GM12865 (cell line): ENCODE results near the gene RDH16.
"Not testable (repeated sequence)": the region's sequence is repeated elsewhere in the genome, so short reads cannot be mapped to it uniquely, and the experiment has no call there.

Experiments
- DNase-seq: peaks from one replicate; pipeline ENCODE4 v3.0.0; 2010; ENCODE audit warnings: low read depth
- H3K4me3 ChIP-seq: 2 replicates; pipeline ENCODE4 v1.5.1; 2011; ENCODE audit warnings: mild to moderate bottlenecking, low read depth, low read length, control low read depth
- TF ChIP-seq, protein P1 (sequence below): IDR thresholded peaks from 2 replicates; pipeline ENCODE4 v1.5.1; 2011; ENCODE audit warnings: low read length, control low read depth, low read depth, inconsistent platforms; ENCODE audit not compliant: insufficient read depth; ENCODE audit errors: missing control alignments

Gene RDH16

DNA sequence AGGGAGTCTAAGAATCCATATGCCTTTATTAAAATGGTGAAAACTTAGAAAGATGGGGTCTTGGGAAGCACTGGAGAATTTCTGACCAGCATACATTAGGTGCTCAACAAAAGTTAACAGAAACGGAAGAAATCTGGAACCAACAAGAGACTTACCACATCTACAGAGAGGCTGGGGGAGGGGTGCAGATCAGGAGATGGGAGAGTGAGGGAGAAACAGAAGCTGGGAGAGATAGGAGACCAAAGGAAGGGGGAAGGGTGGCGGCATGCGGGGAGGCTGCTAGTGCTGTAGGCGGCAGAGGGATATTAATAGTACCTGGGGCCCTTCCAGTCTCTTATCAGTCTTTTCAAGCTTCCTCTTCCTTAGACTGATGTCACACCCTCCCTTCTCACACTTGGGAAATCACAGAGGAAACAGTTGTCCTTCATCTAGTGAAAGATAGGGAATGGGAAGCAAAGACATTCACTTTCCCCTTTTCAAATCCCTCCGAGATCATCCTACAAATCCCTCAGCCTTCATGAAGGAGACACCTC lies 30.9 kb upstream of the RDH16 start:
- no peak overlapping the region for H3K4me3 ChIP-seq
- DNase-seq, result peak; percentile 1
- TF ChIP-seq, protein P1, sequence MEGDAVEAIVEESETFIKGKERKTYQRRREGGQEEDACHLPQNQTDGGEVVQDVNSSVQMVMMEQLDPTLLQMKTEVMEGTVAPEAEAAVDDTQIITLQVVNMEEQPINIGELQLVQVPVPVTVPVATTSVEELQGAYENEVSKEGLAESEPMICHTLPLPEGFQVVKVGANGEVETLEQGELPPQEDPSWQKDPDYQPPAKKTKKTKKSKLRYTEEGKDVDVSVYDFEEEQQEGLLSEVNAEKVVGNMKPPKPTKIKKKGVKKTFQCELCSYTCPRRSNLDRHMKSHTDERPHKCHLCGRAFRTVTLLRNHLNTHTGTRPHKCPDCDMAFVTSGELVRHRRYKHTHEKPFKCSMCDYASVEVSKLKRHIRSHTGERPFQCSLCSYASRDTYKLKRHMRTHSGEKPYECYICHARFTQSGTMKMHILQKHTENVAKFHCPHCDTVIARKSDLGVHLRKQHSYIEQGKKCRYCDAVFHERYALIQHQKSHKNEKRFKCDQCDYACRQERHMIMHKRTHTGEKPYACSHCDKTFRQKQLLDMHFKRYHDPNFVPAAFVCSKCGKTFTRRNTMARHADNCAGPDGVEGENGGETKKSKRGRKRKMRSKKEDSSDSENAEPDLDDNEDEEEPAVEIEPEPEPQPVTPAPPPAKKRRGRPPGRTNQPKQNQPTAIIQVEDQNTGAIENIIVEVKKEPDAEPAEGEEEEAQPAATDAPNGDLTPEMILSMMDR, result no peak

DNA sequence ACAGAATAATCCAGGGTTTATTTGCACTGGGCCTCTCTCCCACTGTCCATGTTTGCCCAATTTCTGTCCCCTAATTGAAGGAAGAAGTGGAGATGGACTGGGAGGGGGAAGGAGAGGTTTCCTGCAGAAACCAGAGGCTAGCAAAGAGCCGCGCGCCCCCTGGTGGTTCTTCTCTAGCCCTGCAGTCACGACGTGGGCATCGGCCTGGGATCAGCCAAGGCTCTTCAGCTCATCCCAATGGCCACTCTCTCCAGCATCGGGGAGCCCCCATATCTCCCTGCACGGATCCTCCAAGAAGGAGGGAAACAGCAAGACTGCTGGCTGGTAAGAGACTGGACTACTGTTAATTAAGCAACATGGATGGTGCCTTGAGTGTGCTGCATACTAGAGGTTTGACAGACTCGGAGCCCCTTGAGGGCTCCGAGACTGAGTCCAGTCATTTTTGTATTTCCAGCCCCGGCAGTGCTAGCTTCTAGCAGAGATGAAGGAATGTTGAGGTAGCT lies 30.2 kb upstream of the RDH16 start:
- peak; percentile 79 for DNase-seq
- TF ChIP-seq, protein P1, result peak; percentile 95
- no peak overlapping the region for H3K4me3 ChIP-seq

DNA sequence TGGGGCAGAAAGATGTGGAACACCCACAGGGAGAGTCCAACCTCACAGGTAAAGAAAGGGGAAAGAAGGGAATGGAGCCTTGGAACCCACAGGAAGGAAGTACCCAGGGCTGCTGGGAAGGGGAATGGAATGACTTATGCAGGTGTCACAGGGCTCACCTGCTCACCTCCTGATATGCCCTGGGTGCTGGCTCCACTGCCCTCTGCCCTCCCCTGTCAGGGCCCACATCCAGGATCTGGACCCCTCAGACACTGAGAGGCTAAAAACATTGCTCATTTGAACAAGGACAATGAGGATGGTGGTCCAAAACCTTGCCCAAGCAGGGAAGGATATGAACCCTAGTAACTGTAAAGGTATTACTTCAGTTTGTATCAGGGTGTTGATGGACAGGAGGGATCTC lies 29.6 kb upstream of the RDH16 start:
- DNase-seq, result no peak
- TF ChIP-seq, protein P1, result no peak
- no peak overlapping the region for H3K4me3 ChIP-seq

DNA sequence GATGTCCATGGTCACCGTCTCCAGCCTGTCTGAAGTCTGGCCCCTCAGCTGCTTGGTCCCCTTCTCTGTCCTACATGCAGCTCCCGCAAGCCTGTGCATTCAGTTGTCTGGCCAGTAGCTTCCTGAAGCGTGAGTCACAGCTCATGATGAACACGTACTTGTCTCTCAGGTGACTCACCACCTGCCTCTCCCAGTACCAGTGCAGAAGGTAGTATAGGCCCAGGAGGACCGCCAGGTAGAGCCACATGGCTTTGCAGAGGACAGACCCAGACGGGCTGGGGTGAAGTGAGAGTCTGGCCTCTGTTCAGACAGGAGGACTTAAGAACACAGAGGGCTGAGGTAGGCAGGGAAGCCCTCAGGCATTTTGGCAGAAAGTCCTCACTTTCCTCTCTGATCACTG lies 28.3 kb upstream of the RDH16 start:
- not testable (repeated sequence) for DNase-seq, H3K4me3 ChIP-seq

DNA sequence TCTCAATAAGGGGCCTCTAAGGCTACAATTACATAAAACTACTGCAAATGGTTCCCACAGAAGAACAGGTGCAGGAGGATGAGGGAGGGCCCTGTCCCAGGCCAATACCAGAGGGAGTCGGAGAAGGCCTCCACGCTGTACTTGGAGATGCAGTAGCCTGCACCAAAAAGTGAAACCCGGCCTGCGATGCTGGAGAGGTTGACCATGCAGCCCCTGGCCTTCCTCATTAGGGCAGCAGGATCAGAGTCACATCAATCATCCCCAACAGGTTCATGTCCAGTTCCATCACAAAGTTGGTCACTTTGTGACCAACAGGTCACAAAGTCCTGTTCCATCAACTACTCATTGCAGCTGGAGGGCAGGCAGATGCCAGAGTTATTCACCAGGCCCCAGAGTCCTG lies 26.0 kb upstream of the RDH16 start:
- no peak for DNase-seq
- no peak overlapping the region for H3K4me3 ChIP-seq
- TF ChIP-seq, protein P1, result no peak

DNA sequence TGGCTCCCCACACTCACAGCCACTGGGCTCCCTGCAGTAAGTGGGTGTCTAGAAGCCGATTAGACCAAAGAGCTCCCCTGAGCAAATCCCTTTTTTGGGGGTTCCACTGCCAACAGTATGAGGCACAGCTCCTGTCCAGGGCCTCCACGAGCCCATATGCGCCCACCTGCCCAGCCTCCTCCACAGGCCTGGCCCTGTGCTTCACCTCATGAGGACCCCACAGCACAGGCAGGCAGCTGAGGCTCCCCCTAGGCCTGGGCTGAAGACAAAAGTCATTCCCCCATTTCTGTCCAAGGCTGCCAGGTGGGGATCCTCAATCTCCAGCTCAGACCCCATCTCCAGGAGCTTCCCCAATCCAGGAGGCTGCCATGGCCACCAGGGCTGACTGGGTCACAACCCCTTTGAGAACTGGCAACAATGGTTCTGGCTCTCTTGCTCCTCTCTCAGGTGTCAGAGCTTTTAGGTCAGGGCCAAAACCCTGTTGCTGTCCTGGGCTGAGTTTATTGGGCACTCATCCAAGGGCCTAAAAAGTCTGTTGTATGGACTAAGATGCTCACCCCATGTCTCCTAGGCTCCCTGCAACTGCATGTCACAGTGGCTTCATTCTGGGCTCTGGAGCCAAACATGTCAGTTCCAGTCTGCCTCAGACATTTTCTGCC lies 25.3 kb upstream of the RDH16 start:
- DNase-seq, result not testable (repeated sequence)

DNA sequence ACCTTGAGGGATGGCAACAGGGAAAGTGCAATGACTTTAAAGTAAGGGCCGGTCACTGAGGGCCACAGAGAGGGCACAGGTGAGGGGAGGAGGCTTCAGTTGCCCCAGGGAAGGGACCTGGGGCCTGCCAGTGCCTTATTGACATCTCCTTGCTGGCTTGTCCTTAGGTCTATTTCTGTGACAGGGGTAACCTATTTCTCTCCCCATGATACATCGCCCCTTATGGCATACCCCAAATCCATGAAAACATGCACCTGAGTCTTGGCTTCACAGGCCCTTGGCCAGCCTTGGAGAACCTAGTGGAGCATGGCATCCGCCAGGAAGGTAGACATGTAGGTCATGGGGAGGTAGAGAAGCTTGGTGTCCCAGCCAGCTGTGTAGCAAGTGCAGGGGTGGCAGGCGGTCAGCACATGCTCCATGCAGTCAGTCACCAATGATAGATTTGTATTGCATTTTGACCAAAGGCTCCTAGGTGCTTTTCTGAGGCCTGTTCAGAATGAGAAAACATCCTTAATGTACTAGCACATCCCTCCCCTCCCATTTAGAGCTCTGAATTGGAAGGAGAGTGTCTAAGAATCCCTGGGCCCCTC lies 23.6 kb upstream of the RDH16 start:
- H3K4me3 ChIP-seq, result no peak overlapping the region
- DNase-seq, result no peak
- TF ChIP-seq, protein P1, result no peak

More for the DNA sequence above, 25.3 kb upstream of the RDH16 start:
- H3K4me3 ChIP-seq, result not testable (repeated sequence)

DNA sequence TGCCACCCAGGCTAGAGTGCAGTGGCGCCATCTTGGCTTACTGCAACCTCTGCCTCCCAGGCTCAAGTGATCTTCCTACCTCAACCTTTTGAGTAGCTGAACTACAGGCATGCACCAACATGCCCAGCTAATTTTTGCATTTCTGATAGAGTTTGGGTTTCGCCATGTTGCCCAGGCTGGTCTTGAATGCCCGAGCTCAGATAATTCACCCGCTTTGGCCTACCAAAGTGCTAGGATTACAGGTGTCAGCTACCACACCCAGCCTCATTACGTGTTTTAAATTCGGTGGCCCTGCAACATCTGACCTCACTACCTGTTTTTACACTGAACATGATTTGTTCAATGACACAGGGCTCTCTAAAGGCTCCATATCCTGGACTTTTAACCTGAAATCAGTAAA lies 22.9 kb upstream of the RDH16 start:
- H3K4me3 ChIP-seq, result no peak overlapping the region
- DNase-seq, result no peak
- TF ChIP-seq, protein P1, result no peak
